TTC549 (cell line): Measurements from ENCODE around the gene TMEM132D.

ENCODE experiments used
- FAIRE-seq: peaks from 2 replicates; lab custom pipeline; 2012; peaks lifted over from hg19 to GRCh38; lab: Jason Lieb, UNC

Gene TMEM132D

DNA sequence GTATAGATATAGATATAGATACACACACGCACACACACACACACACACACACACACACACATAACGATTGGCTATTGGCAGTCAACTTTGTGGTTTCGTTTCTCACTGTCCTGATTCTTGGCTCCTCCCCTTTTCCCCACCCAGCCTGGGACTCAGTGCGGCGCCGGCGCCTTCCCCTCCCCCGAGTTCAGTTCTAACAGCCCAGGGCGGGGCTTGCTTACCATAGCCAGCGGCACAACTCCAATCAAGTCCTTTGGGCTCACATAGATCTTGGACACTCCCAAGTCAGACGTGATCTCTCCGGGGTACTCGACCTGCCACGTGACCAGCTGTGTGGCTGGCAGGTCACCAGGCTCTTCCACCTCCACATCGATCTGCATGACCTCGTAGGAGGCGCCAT lies 566.4 kb downstream of the TMEM132D start:
- FAIRE-seq, result no peak

DNA sequence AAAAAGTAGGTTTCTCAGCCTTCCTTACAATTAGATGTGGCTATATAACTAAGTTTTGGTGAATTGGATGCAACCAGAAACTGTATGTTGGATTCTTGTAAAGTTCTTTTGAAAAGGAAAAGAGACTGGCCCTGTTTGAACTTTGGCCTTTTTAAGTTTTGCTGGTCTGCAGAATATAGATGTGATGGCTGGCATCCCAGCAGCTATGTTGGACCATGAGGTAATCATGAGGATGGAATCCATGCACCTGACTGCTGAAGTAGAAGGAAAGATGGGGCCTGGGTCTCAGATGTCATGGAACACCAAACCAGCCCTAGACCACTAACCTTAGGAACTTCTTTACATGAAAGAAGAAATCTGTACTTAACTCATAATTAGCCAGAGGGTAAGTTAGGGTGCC lies 568.1 kb downstream of the TMEM132D start:
- FAIRE-seq, result no peak

DNA sequence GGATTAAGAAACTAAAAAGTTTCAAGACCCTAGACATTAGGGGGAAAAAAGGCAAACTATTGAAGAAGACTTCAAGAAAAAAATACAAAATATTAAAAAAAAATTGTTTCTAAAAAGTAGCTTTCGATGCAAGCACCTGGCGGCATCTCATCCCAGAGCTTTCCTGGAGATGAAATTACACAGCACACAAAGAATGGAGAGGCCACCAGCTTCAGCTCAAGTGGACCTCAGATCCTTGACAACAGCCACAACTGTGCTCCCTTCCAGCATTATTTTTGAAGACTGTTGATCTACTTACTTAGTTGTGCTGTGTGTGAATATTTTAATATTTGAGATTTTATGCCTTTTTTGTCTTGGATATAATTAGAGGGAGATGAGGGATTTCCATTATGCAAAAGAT lies 571.5 kb downstream of the TMEM132D start:
- FAIRE-seq, result no peak

DNA sequence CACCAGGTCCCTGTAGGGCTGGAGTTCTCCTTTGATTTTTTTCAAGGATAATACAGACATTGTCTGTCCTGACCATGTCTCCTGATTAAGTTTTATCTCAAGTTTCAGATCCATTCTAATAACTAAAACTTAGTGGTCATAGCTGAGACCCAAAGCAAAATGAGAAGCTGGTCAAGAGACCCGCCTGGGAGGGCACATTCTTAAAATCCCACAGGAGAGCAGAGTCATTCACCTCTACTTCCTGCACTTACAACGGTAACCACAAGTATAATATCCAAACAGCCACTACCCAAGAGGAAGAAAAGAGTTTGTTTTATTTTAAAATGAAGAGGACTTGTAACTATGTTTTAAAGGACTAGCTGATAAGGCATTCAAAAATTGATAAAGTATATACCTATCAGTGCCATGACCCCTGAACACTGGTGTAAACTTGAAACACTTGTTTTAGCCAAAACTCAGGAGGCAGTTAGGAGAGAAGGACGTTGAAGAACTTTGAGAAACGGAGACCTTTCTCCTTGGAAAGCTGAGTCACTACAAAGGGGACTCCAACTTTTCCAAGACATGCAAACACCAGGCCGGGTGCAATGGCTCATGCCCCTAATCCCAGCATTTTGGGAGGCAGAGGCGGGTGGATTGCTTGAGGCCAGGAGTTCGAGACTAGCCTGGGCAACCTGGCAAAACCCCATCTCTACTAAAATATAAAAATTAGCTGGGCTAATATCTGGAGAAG lies 572.3 kb downstream of the TMEM132D start:
- FAIRE-seq, result no peak

DNA sequence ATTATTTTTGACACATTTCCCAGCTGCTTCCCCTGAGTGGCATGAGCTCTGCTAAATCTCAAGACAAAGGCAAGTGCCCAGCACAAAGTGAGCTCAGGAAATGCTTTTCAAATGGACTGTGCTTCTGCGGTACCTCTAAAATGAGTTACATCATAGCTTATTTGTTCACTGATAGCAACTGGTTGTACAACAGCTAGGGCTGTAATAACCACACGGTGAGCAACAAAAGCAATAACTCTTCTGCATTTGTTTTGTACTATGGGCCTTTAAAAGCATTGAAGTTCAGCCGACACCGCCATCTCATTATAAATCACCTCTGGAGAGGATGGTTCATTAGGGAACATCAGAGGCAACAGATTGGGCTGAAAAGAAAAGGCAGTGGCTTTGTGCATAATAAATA lies 575.6 kb downstream of the TMEM132D start:
- FAIRE-seq, result no peak

DNA sequence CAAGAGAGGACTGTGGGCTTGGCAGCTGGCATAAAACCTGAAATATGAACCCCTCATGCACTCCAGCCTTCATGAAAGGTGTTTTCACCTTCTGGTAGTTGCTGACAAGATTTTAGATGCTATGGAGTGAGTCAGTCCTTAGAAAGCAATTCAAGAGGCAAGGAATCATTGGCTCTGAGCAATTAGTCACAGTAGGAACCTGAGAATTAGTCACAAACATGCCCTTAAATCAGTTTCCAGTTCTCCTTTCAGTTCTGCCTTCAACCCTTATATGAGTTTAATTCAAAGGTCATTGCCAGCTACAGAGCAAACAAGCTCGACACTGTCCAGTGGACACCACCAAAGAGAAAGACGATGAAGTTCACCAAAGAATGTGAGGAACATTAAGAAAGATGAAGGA lies 578.3 kb downstream of the TMEM132D start:
- no peak for FAIRE-seq

DNA sequence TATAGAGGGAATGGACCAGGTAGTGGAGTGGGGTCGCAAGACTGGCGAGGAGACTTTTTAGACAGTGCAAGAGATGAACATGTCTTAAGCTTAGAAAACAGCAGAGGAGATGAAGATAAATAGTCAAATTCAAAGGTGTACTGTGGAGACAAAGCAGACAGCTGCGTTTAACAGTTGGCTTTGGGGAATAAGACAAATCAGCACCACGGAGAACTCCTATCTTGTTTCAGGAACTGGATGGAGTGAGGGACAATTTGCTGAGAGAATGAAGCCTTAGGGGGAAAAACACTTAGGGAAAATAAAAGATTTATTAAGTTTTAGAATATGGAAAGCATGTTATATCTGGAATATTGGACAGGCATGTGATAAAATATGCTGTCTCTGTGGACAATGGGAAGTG lies 591.8 kb downstream of the TMEM132D start:
- no peak for FAIRE-seq

DNA sequence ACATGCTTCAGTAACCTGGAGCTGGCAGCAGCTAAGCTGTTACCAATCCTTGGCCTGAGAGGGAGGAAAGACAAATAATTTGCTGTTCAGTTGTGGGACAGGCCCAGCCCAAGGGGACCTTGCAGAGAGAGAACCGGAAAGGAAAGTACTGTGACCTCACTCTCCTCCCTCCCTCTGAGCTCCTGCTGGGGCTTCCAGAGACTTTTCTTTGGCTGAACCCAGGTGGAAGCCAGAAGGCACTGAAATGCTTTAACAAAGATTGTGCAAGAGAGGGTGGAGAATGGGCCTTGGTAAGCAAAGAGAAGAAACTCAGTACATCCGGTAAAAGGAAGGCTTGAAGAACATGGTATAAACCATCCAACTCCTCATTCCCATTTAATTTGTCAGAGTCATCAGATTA lies 593.5 kb downstream of the TMEM132D start:
- FAIRE-seq, result no peak

DNA sequence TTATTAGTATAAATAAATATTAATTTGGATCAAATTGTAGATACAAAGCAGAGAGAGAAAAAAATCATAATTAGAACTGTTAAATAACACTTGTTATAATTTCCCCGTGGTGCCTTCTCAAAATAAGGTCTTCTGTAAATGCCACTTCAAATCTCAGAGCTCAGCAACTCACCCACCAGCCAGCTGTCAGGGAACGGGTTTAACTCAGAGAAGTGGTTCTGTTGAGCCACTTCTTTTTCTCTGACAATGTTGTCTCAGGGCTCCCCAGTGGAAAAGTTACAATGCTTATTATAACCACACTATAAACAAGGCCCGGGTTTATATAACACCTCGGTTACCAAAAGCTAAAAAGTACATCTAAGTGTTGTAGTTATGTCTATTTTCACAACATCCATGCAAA lies 598.0 kb downstream of the TMEM132D start:
- FAIRE-seq, result no peak

DNA sequence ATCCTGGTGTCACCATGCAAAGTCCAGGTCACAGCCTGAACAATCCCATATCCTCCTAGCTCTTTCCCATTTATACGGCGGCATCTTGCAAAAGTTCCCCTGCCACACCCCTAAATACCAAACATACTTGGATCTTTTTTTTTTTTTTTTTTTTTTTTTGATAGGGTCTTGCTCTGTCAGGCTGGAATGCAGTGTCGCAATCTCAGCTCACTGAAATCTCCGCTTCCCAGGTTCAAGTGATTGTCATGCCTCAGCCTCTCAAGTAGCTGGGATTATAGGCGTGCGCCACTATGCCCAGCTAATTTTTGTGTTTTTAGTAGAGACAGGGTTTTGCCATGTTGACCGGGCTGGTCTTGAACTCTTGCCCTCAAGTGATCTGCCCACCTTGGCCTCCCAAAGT lies 599.3 kb downstream of the TMEM132D start:
- no peak for FAIRE-seq

DNA sequence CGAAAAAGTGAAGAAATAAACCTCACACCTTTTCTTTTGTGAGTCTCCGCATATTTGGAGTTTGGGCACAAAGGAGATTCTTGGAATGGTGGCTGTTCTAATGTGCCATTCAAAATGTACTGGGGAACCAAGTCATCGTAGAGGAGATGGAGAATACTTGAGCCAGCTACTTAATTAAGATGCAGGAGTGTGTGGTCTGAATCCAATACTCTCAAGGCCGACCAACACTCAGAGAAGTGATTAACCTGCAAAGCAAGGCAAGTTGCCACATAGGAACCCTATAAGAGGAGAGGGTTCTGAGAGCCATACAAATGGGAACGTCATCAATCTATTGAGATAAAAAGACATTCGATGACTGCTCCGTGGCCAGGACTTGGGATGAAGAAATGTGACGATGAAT lies 603.8 kb downstream of the TMEM132D start:
- FAIRE-seq, result no peak

DNA sequence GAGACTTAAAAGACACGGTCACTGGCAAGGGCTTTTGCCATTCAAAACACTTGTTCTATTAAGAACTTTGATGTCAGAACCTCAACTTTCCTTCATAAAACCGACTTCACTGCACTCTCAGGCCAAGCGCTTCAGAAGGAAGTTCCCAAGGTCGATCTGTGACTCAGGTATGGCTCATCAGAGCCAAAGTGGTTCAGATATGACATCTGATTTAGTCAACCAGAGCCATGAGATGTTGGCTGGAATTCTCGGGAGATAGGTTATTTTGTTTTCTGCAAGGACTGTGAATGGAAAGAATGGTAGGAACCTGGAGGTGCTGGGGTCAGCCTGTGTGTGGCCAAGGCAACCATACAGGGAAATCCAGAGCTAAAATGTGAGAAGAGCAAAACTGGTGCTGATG lies 604.9 kb downstream of the TMEM132D start:
- FAIRE-seq, result no peak

DNA sequence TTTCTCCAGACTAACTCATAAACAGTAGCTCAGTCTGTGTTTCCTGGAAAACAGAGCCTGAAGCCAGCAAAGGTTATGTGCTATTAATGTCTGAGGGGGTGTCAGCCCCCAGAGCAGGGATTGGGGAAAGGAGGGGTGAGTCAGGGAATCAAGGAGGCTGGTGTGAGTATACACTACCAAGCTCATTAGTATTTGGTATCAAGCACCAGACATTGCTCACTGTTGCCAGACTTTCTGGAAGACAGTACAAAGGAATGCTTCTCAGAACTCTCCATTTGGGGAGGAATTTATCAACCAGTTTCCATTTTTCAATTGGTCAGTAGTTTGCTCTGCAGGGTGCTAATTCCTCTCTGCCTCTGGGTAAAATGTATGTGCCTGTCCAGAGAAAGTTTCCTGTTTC lies 607.2 kb downstream of the TMEM132D start:
- FAIRE-seq, result no peak

DNA sequence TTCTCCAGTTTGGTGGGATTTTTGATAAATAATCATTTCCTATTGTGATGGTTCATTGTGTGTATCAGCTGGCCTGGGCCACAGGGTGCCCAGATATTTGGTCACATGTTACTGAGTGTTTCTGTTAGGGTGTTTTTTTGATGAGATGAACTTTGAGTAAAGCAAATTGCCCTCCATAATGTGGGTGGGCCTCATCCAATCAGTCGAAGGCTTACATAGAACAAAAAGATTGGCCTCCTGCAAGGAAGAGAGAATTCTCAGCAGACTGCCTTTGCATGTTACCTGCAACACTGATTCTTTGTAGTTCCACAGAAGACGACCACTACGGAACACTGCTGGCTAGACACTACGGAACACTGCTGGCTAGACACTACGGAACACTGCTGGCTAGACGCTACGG lies 609.0 kb downstream of the TMEM132D start:
- FAIRE-seq, result no peak

DNA sequence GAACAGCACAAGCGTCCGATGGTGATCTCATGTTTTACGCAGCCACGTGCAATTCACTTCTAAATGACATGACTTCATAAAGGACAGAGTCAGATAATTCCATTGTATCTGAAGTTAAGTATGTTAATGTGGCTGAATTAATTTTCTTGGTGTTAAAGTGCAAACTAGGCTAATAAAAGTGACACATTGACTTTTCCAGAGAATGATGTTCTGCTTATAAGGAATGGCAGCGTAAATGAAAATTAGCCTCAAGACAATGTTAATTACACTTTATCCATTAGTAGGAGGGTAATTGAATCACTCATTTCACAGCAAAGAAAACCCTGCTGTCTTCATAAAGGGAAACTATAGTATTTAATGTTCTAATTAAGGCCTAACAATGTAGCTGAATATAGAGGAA lies 624.1 kb downstream of the TMEM132D start:
- no peak for FAIRE-seq

DNA sequence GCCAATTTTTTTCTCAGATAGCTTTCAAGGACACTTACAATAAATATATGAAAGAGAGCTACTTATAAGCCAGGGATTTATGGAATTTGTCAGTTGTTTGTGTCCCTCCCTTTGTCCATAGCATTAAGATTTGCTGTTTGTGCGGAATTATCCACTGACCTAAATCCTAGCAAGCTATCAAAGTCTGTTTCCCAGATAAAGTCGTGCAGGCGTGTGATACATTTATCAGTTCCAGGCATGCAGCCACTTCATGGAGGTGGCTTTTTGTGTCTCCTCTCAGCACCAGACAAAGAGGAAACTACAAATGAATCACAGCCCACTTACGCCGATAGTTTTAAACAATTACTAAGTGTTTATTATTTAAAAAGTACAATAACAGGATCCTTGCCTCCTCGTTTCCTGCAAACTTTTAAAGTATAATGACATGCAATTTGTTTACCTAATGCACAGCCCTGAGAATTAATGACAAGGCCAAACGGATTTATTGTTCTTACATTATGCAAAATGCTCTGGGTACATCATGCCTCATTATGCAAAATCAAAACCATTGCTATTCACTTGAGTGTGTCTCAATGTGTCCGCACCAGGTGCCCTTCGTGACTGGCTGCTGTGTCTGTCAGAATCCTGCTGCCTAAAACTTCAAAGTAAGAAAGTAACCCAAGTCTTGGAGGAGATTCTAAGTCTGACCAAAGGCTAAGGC lies 627.3 kb downstream of the TMEM132D start:
- no peak for FAIRE-seq

DNA sequence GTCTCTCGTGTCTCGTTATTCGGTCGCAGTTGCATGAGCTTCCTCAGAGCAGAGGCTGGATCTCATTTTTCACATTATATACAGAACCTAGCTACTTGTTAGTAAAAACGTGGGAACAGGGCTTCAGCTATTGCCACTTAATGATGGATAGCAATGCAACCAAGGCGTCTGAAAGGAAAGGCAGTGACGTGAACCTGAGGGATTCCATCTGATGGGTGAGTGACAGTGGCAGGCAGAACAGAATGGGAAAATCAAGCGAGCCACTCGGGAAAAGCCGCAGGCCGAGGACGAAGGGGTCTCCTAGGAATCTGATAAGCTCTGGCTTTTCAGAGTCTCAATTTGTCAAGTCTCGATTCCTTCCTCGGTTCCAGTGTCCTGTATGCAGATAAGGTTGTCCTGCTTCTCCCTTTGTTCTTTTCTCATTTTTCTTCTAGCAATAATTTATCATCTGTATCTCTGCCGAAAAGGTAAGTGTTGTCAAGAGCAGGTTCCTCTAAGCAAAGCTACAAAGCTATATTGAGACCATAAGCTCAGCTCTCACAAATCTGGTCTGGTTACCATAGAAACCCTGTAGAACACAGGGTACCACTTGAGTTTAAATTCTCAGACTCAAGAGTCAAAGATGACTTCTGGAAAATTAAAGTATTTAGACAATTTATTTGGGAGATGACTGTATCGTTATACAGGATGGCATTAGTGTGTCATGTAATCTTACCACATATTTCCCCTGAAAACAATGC lies 633.9 kb downstream of the TMEM132D start:
- FAIRE-seq, result no peak

DNA sequence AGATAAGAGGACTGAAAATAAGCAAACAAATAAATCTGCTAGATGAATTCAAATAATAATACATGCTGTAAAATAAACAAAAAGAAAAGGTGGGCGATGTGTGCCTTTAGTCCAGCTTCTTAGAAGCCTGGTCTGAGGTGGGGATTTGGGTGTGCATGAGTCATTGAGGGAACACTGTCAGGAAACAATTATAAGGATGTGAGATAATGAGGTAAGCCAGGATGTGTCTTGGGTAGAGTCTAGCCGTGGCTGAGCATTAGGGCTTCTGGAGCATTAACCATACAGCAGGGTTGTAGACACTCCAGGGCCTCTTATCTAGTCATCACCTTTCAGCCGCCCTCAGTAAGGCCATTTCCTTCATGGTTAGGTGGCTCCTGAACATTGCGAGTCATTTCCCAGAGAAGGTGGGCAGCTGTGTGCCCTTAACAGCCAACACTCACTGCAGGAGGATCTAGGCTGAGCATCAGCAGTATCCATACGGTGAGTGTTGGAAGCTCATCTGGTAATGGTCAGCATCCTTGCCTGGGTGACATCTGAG lies 645.0 kb downstream of the TMEM132D start:
- FAIRE-seq, result no peak

DNA sequence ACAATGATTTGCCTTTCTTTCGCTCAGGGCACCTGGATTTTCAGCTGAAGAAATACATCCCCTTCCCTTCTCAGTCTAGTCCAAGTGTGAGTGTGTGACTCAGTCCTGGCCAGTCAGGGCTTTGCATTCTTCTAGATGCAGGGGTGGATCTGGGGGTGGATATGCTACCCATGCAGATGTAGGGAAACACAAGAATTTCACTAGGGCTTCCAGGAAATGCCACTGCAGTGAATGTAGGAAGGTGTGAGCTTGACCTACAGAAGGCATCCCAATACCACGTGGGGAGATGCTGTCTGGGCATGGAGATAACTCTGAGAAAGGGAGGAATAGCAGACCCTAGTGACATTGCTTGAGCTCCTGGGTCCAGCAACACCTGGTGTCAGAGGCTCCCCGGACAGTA lies 646.3 kb downstream of the TMEM132D start:
- FAIRE-seq, result no peak

DNA sequence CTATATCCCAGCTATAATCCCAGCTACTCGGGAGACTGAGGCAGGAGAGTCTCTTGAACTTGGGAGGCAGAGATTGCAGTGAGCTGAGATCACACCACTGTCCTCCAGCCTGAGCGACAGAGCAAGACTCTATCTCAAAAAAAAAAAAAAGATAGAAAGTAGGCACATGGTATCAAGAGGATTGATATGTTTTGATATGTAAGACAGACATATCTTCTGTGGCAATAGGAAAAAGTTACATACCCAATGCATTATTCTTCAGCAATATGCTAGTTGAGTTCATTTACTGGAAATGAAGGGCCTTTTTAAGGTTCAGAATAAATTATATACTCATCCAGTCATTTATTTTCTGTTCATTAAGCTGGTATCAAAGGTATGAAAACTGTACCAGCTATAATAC lies 657.2 kb downstream of the TMEM132D start:
- no peak for FAIRE-seq

DNA sequence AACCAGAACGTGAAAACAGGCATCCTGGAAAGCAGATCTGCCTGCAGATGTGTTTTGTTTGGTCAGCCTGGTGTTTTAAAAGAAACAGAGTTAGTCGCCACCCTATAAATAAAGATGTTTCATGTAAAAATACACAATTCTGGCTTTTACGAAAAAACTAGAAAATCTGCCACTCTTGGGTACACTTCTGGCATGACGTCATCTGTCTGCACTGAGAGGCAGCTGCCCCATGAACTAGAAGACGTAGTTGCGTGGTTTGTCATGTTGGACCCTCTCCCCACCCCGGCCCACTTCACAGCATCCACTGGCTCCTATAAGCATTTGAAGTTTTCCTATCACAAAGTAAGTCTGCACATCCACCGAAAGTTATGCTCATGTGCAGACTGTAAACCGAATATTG lies 658.1 kb downstream of the TMEM132D start:
- no peak for FAIRE-seq

DNA sequence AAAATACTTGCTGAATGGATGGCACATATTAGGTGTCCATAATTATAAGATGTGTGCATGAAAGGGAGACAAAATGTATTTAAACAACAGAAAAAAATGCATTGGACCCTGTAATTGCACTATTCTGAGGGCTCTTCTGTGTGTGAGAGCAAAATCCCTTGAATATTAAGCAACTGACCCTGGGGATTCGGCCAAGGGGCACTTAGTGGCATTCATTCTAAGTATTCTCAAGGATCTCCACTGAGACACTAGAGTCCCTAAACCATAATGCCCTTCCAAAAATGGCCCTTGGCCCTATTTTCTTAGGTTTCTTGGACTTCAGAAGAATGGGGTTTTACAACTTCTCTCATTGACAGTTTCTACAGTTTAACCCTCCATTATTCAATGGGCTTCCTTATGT lies 662.0 kb downstream of the TMEM132D start:
- no peak for FAIRE-seq

DNA sequence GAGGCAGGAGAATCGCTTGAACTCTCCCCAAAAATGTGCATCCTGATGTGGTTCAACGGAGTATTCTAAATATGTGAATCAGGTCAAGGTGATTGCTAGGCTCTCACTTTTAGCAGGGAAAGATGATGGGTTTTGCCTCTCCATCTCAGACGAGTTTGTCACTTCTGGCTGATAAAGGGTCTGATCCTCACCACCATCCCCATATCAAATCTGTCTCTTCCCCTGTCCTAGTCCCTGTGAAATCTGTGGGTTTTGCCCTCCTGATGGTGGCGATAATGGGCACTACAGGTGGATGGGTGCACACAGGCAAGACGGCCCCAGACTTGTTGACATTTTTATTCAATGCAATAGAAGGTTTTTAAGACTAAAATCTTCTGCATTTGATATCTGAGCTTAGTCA lies 665.9 kb downstream of the TMEM132D start:
- no peak for FAIRE-seq
